Measurements from ENCODE around the gene RXFP4.

GRCh38 chr1:155971910-155972809, 30.7 kb downstream of the RXFP4 start:
- TF ChIP-seq CTCF (IDR thresholded peaks at IDR 0.05), result no peak
- TF ChIP-seq POLR2A (IDR thresholded peaks at IDR 0.05), result no peak
- TF ChIP-seq EP300 (IDR thresholded peaks at IDR 0.05), result no peak
